Loucy (cell line): ENCODE data around the gene KCNJ6.
"Not testable (repeated sequence)": the region's sequence is repeated elsewhere in the genome, so short reads cannot be mapped to it uniquely, and the experiment has no call there.

Source experiments
- CTCF ChIP-seq: fragments of 200-600 bp; sonication (generic); conservative IDR thresholded peaks from 2 replicates; pipeline ENCODE4 v1.5.1; 2014; ENCODE audit warnings: mild to moderate bottlenecking, antibody characterized with exemption, low read length
- EZH2phosphoT487 ChIP-seq: fragments of 200-600 bp; IDR thresholded peaks from 2 replicates; pipeline ENCODE4 v1.6.1; 2018; ENCODE audit warnings: antibody characterized with exemption, mild to moderate bottlenecking, moderate library complexity, borderline replicate concordance

DNA sequence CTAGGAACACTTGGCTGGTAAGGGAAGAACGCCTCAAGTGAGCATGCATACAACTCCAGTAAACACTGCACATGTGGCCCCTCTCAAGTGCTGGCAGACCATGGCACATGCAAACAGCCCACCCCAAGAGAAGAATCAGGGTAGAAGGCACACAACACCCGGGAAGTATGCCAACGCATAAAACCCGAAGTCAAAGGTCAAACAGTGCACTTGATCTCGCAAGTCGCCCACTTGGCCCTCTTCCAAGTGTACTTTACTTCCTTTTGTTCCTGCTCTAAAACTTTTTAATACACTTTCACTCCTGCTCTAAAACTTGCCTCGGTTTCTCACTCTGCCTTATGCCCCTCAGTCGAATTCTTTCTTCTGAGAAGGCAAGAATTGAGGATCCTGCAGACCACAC lies 4.0 kb upstream of the KCNJ6 start:
- not testable (repeated sequence) for TF ChIP-seq CTCF, EZH2phosphoT487
